HUES6 (cell line): ENCODE measurements around the gene THEM4.
"Not testable (repeated sequence)": the region's sequence is repeated elsewhere in the genome, so short reads cannot be mapped to it uniquely, and the experiment has no call there.

Source experiments
- H3K27ac ChIP-seq: 2 replicates; pipeline ENCODE4 v1.7.0; 2013; ENCODE audit warnings: low read depth, mild to moderate bottlenecking, low read length, inconsistent platforms
- H3K27me3 ChIP-seq: 2 replicates; pipeline ENCODE4 v1.6.1; 2013; ENCODE audit warnings: low read length; ENCODE audit not compliant: control insufficient read depth, insufficient read depth
- H3K36me3 ChIP-seq: 2 replicates; pipeline ENCODE4 v1.6.1; 2013; ENCODE audit warnings: low read length; ENCODE audit not compliant: control insufficient read depth, insufficient read depth
- H3K4me1 ChIP-seq: 2 replicates; pipeline ENCODE4 v1.6.1; 2013; ENCODE audit warnings: low read length; ENCODE audit not compliant: control insufficient read depth, insufficient read depth
- H3K4me3 ChIP-seq: 2 replicates; pipeline ENCODE4 v1.5.1; 2013; ENCODE audit warnings: low read depth, low read length
- H3K9ac ChIP-seq: one replicate; pipeline ENCODE4 v1.6.1; 2013; ENCODE audit warnings: mild to moderate bottlenecking, low read length
- H3K9me3 ChIP-seq: 2 replicates; pipeline ENCODE4 v1.6.1; 2013; ENCODE audit warnings: low read depth, low read length; ENCODE audit not compliant: control insufficient read depth, insufficient read depth

THEM4 gene

DNA sequence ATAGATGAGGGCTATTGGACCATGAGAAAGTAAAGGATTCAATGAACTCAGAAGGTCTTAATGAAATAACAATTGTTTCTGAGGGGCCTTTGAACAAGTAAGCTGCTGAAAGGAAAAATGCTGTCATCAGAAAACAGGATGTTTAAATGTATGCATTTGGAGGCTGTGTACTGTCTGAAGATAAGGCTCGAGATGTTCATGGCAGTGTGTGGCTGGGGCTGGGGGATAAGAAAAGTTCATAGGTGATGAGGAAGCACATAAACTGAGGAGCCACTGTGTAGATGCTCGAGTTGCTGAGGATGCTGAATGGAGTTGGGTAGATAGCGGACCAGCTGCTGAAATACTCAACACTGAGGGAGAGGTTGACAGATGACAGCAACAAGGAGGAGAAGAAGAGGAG, 17.8 kb downstream of the THEM4 start:
- Histone ChIP-seq H3K36me3 (peaks cover 21% of the 10 kb centered on the region), H3K9ac (no peak overlapping the region), H3K27me3 (no peaks in the 10 kb centered on the region), H3K27ac (no peak overlapping the region), H3K9me3 (0 out of 2 replicates have a peak, but pooled peaks cover 3% of the 10 kb centered on the region), H3K4me3 (no peak overlapping the region), H3K4me1 (no peaks in the 10 kb centered on the region)

DNA sequence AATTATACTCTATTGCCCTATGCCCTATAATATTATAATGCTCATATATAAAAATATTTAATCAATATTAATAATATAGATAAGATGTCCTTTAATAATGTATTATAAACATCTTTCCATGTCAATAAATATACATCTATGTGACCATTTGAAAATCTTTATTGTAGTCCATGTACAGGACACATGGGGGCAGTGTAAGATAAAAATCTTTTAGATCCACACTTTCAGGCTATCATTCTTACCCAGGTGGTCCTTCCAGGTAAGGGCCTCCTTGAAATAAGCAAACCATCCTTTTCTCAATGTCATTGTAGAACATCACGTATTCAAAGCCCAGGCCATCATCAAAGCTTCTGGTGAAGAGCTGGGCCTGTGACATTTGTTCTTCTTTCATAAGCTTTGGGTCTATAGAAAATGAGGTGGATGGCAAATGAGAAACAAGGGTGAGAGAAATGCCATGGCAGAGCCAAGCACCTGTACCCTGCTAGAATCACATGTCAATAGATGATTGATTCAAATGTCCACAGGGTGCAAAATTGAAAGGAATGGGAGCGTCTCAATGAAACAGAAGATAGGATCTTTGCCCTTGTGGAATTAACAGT, 20.2 kb downstream of the THEM4 start:
- no peaks in the 10 kb centered on the region for H3K4me1 ChIP-seq
- no peak overlapping the region for H3K27ac ChIP-seq
- no peaks in the 10 kb centered on the region for H3K27me3 ChIP-seq
- H3K4me3 ChIP-seq: no peak overlapping the region
- 0 out of 2 replicates have a peak, but pooled peaks cover 3% of the 10 kb centered on the region for H3K9me3 ChIP-seq
- peaks cover 18% of the 10 kb centered on the region for H3K36me3 ChIP-seq
- no peak overlapping the region for H3K9ac ChIP-seq

DNA sequence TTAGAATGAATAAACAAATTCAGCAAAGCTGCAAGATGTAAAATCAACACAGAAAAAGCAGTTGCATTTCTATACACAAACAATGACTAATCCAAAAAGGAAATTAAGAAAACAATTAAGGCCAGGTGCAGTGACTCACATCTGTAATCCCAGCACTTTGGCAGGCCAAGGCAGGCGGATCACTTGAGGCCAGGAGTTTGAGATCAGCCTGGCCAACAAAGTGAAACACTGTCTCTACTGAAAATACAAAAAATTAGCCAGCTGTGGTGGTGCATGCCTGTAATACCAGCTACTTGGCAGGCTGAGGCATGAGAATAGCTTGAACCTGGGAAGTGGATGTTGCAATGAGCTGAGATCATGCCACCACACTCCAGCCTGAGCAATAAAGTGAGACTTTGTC, 22.3 kb downstream of the THEM4 start:
- 0 out of 2 replicates have a peak, but pooled peaks cover 3% of the 10 kb centered on the region for H3K9me3 ChIP-seq
- H3K27me3 ChIP-seq: no peaks in the 10 kb centered on the region
- no peak overlapping the region for H3K27ac ChIP-seq
- H3K4me1 ChIP-seq: no peaks in the 10 kb centered on the region
- no peak overlapping the region for H3K9ac ChIP-seq
- no peak overlapping the region for H3K4me3 ChIP-seq
- H3K36me3 ChIP-seq: peaks cover 11% of the 10 kb centered on the region

DNA sequence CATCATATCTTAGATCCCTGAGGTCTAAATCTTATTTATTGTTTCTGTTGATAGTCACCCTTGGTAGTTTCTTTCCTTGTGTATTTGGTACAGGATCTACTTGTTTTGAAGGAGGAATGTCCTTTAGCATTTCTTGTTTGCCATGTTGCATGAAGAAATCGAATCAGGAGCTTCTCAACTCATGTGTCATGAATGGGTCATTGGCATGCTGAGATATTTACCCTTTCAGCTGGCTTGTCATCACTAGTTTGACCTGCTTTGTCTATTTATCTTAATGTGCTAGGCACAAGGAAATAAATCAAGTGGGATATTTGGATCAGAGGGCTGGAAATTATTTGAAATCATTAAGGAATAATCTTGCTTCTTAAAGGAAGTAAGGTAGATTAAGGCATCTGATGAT, 23.8 kb downstream of the THEM4 start:
- no peak overlapping the region for H3K27ac ChIP-seq
- no peak overlapping the region for H3K9ac ChIP-seq
- no peaks in the 10 kb centered on the region for H3K4me1 ChIP-seq
- H3K27me3 ChIP-seq: no peaks in the 10 kb centered on the region
- H3K4me3 ChIP-seq: no peak overlapping the region
- 0 out of 2 replicates have a peak, but pooled peaks cover 3% of the 10 kb centered on the region for H3K9me3 ChIP-seq
- peaks cover 9% of the 10 kb centered on the region for H3K36me3 ChIP-seq

DNA sequence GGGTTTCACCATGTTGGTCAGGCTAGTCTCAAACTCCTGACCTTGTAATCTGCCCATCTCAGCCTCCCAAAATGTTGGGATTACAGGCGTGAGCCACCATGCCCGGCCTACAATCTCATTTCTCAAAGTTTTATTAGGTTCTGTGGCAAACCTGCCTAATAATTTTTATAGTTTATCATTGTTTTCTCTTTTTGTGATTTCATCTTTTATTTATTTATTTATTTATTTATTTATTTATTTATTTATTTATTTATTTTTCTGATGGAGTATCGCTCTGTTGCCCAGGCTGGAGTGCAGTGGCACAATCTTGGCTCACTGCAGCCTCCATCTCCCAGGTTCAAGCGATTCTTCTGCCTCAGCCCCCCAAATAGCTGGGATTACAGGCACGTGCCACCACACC, 24.4 kb downstream of the THEM4 start:
- not testable (repeated sequence) for H3K4me1 ChIP-seq, H3K9me3 ChIP-seq, H3K27me3 ChIP-seq, H3K4me3 ChIP-seq, H3K9ac ChIP-seq, H3K27ac ChIP-seq, H3K36me3 ChIP-seq

DNA sequence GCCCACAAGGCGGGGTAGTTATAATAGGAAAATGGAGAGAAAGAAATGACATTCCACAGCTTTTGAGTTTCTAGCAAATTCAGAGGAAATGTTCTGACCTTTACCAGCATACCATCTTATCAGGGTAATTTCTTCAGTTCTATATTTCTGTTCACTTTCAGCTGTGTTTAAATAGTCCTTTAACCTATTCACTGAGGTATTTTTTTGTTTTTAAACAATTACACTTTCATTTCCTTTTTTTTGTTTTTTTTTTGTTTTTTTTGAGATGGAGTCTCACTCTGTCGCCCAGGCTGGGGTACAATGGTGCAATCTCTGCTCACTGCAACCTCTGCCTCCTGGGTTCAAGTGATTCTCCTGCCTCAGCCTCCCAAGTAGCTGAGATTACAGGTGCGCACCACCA, 24.9 kb downstream of the THEM4 start:
- H3K9me3 ChIP-seq, H3K4me1 ChIP-seq, H3K4me3 ChIP-seq, H3K27me3 ChIP-seq, H3K36me3 ChIP-seq, H3K27ac ChIP-seq, H3K9ac ChIP-seq: not testable (repeated sequence)

DNA sequence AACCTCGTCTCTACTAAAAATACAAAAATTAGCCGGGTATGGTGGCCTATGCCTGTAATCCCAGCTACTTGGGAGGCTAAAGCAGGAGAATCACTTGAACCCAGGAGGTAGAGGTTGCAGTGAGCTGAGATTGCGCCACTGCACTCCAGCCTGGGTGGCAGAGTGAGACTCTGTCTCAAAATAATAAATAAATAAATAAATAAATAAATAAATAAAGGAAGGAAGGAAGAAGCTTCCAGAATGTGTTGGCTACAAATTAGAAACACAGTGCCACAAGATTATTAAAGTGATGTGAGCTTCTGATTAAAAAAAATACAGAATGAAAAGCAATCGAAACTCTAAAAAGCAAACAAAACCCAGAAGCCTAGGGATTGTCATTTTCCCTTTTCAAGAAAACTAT, 25.4 kb downstream of the THEM4 start:
- H3K36me3 ChIP-seq: not testable (repeated sequence)

DNA sequence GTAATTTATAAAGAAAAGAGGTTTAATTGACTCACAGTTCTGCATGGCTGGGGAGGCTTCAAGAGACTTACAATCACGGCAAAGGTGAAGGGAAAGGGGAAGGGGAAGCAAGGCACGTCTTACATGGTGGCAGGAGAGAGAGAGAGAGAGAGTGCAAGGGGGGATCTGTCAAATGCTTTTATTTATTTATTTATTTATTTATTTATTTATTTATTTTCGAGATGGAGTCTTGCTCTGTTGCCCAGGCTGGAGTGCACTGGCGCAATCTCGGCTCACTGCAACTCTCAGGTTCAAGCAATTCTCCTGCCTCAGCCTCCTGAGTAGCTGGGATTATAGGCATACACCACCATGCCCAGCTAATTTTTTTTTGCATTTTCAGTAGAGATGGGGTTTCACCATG, 26.4 kb downstream of the THEM4 start:
- H3K36me3 ChIP-seq, H3K27me3 ChIP-seq, H3K9ac ChIP-seq, H3K27ac ChIP-seq, H3K4me1 ChIP-seq, H3K4me3 ChIP-seq, H3K9me3 ChIP-seq: not testable (repeated sequence)

More for the DNA sequence above, 25.4 kb downstream of the THEM4 start:
- not testable (repeated sequence) for H3K27me3 ChIP-seq, H3K4me1 ChIP-seq, H3K27ac ChIP-seq, H3K9ac ChIP-seq, H3K4me3 ChIP-seq, H3K9me3 ChIP-seq

DNA sequence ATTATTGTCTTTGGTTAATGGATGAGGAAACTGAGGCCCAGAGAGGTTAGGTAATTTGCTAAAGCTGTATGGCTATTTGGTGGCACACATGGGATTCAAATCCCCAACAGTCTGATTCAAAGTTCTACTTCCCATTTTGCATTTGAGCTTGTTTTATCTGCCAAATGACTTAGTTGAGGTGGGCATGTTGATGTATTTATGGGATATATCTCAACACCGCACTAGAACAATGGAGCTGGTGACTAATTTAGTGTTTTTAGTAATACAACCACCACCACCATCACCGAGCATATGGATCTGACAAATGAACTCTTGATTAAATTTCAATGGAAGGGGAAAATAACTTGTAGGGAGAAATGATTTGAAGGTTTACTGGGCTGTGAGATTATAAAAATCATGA, 26.8 kb downstream of the THEM4 start:
- 0 out of 2 replicates have a peak, but pooled peaks cover 3% of the 10 kb centered on the region for H3K9me3 ChIP-seq
- peaks cover 4% of the 10 kb centered on the region for H3K36me3 ChIP-seq
- H3K9ac ChIP-seq: no peak overlapping the region
- no peak overlapping the region for H3K27ac ChIP-seq
- no peaks in the 10 kb centered on the region for H3K4me1 ChIP-seq
- no peaks in the 10 kb centered on the region for H3K27me3 ChIP-seq
- H3K4me3 ChIP-seq: no peak overlapping the region

DNA sequence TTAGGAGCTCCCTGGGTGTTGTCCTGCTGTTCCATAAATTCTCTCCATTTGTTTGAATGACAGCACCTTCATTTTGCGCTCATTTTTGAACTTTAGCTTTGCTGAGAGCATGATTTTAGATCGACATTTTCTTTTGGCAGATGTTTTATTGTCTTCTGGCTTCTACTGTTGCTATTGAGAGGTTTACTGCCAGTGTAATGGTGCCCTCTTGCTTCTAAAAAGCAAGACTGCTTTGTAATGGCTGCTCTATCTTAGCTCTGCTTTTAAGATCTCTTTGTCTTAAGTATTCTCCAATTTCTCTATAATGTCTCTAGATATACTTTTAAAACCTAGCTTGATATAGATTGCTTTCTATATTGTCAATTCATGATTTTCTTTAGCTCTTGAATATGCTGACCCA, 27.8 kb downstream of the THEM4 start:
- no peaks in the 10 kb centered on the region for H3K9me3 ChIP-seq
- H3K4me1 ChIP-seq: no peaks in the 10 kb centered on the region
- peaks cover 4% of the 10 kb centered on the region for H3K36me3 ChIP-seq
- H3K4me3 ChIP-seq: no peak overlapping the region
- H3K9ac ChIP-seq: no peak overlapping the region
- no peaks in the 10 kb centered on the region for H3K27me3 ChIP-seq
- no peak overlapping the region for H3K27ac ChIP-seq

DNA sequence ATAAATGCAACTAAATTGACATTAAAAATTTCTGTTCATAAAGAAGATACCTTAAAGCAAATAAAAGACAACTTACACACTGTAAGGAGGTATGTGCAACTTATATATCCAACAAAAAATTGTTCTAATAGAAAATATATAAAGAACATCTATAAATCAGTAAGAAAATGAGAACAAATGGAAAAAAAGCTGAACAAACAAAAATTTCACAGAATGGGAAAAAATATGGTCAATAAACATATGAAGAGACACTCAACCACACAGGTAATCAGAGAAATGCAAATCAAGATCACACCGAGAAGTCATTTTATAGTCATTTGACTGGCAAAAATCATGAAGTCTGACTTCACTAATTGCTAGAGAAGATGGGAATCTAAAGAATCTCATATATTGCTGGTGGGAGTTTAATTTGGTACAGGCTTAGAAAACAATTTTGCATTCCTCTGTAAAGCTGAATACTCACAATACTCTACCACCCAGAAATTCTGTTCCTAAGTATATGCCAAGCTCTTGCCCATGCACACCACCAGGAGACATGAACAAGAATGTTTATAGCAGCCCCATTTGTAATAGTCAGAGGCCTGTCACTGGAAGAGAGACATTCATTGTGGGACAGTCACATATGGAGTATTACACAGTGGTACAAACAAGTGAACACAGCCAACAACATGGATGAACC, 33.8 kb downstream of the THEM4 start:
- Histone ChIP-seq H3K4me1 (no peaks in the 10 kb centered on the region), H3K4me3 (no peak overlapping the region), H3K36me3 (peaks cover 6% of the 10 kb centered on the region), H3K27ac (no peak overlapping the region), H3K27me3 (no peaks in the 10 kb centered on the region), H3K9ac (no peak overlapping the region), H3K9me3 (no peaks in the 10 kb centered on the region)
